Activated gamma-delta T cell treated with Interleukin-2 at 50 U/mL for 16 hours (primary cell): ENCODE results near the gene ATP10A.
"Not testable (repeated sequence)": the region's sequence is repeated elsewhere in the genome, so short reads cannot be mapped to it uniquely, and the experiment has no call there.

Experiments used
- DNase-seq: peaks from one replicate; pipeline ENCODE4 v3.0.0-alpha.2; 2020

Gene ATP10A

DNA sequence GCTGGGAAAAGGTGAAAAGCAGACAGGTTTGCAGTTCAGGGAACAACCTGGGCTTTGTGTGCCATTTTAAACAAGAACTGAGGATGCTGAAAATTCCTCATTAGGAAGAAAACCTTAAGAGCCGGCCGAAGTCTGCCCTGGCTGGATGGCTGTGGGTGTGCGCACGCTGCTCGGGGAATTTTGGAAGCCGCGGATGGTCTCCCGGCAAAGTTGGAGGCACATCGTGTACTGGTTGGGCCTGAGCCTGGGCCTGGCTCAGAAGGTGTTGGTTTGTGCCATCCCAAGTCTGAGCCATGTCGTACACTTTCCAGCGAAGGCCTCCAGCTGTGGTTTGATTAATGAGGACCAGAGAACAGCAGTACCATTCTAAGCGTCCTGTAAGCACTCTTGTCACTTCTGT, 188.2 kb downstream of the ATP10A start:
- DNase-seq: no peak

DNA sequence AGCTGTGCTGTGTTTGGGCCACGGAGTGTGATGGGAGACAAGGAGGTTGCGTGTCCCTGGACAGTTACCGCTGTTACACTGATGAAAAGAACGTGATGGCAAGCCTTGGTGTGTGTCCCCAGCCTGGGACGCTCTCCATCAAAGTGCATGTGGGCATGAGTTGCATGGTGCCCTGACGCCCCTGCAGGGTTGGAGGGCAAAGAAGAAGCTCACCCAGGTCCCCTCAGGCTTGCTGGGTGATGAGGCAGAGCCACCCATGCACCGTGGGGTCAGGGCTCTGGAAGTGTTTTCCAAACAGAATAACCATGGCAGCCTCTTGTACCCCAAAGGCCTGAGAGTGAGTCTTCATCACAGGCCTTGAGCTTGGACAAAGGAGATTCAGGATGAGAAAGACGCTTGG, 189.2 kb downstream of the ATP10A start:
- DNase-seq: no peak

DNA sequence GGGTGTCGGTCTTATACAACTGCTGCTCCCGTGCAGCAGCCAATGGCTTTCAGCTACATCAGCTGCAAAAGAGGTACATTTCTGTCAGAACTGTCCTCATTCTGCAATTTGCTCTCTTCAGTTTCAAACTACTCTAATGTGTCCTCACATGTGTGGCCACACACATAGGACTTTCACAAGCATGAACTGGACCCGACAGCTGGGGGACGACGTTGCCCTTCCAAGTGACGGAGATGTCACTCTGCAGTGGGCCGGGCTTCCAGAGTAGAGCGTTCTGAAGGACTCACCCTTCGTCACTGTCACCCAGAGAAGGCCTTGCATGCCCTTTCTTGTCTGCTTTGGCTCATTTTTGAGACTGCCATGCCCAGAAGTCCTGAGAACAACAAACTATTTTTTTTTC, 189.8 kb downstream of the ATP10A start:
- no peak for DNase-seq

DNA sequence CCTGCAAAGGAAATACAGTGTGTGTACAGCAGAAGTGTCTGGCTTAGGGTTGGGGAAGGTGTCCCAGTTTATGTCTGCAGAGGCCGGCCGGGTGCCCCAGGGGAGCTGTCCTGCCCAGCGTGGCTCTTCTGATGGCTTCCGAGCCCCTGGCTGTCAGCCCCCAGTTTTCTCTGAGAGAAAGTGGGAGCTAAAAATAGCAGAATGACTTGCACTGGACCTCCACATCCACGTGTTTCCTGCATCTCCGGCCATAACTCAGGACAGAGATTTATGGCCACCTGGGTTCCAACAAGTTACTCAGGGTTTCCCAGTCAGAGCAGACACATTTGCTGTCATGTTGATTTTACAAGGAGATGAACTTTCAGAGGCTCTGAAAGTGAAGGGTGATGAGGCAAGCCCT, 192.0 kb downstream of the ATP10A start:
- no peak for DNase-seq

DNA sequence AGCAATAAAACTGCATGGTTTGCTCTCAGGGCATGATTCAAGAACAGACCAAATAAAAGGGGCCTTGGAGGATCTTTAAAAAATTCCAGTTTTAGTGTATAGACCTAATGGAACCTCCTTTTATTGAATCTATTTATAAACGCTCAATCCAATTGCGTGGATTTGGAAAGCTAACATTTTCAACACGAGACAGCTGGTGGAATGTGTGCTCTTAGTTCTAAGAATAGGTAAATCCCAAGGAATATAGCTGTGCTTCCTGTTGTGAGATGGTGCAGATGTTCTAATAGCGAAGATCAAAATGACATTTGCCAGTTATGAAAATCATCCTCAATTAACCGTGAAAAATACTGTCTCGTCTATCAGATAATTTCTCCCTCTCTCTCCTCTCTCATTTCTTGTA, 192.5 kb downstream of the ATP10A start:
- no peak for DNase-seq

DNA sequence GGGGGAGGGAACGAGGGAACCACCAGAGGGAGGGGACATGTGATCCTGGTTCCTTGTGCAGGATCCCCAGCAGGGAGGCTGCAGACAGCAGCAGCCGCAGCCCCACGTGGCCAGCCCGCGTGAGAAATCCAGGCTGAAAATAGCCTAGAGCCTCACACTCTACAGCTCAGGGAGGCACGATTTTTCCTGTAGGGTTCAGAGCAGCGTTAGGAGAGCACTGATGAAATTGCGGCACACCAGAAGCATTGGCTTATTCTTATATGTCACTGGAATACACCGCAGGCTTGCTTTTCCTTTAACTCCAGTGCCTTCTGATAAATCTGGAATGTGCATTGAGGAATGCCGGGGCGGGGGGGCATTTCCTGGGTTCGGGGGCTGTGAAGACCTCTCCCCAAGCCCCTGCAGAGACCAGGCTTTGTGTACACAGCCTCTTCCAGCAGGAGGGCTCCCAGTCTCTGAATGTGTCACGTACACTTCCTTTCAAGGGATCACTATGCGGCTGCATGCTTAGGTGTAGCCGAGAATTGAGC, 193.0 kb downstream of the ATP10A start:
- no peak for DNase-seq

DNA sequence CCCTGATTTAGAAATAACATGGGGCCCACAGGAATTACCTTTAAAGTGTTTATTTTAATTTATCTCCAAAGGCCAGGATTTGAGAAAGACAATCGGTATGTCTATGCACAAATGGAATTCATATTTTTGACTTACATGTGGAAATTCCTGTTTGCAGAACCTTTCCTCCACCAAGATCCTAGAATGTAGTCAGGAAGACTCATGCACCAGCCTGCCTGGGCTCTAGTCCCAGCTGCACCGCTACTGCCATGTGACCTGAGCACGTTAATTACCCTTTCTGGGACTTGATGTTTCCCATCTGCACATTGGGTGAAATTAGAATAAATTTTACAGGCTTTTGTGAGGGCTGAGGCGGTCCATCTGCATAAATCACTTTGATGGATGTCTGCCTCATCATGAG, 194.2 kb downstream of the ATP10A start:
- DNase-seq: no peak

DNA sequence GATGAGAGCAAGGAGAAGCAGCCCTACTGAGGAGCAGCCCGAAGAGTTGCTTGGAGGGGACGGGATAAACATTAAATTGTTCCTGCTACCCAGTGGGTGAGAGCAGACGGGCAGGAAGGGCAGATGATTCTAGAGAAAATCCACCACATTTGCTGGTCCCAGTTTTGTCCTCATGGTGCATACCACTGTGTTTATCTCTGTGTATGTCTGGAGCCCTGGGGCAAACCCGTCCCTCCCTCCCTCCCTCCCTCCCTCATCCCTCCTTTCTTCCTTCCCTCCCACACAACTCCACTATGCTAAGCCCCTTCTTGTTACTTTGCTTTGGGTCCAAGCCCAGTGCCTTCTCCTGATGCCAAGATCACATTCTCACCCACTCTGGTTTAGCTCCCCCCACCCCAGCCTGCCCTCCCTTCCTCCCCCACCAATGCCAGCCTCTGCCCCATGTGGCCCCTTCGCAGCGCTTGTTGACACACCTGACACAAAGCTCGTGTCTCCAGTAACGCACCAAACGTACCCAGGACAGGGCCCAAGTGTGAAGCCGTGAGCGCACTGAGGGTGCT, 194.8 kb downstream of the ATP10A start:
- no peak for DNase-seq

DNA sequence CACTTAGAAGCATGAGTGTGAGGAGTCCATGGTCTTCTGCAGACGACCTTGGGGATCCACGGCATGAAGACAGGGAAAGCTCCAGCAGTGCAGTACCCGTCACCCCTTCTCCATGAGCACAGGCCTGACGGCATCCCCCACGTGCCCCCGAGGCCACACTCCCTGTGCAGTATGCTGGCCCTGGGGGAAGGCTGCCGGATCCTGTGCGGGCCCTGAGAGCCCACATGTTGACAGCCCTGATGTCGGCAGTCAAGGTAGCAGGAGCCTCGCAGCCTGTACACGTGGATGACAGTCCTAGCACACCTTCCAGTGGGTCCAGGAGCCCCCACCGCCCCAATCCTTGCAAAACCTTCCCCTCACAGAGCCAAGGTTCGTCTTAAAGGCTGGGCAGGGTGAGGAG, 195.3 kb downstream of the ATP10A start:
- DNase-seq: no peak

DNA sequence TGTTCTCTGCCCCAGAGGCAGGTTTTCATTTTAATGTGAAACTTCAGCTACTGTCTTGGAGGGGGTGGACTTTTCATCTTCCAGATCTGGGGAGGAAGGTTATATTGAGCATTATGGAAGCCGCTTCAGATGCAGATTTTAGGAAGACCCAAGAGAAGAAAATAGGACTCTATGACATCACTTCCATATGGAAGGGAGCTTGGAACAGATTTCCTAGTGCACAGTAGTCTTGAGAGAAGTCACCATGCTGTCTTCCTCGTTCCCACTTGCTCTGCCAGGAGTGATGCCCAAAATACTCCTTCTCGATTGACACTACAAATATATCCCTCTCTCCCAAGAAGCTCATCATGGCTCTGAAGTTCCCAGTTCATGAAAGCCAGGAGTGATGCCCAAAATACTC, 197.2 kb downstream of the ATP10A start:
- no peak for DNase-seq

DNA sequence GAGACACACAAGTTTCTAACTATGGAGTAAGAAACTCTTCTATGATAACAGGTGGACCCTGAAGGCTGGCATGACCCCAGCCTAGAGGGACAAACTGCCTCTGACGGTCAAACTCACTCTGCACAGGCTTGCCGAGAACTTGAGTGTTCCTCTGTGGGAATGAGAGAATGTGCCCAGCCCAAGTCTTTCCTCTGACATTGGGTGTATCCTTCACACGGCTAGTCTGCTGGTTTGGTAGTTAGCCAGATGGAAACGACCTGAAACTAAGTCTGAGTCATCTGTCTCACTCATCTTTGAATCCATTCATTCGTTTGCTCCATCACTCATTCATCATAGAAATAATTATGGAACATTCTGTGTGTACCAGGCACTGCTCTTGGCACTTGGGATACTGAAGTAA, 198.4 kb downstream of the ATP10A start:
- DNase-seq: no peak

DNA sequence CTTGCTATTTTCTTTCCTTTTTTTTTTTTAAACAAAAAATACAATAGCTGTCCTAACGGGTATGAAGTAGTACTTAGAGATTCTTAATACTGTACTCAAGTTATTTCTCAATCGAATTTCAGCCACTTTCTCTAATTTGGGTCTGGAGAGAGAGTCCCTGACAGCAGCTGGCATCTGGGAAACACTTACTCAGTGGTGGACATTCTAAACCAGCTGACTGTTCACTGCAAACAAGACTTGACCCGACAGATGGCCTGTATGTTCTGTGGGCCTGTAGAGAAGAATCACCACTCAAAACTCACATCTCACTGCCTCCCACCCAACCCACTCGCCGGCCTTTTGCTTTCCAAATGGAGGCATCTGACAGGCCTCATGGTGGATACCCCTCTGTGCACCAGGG, 199.6 kb downstream of the ATP10A start:
- no peak for DNase-seq

DNA sequence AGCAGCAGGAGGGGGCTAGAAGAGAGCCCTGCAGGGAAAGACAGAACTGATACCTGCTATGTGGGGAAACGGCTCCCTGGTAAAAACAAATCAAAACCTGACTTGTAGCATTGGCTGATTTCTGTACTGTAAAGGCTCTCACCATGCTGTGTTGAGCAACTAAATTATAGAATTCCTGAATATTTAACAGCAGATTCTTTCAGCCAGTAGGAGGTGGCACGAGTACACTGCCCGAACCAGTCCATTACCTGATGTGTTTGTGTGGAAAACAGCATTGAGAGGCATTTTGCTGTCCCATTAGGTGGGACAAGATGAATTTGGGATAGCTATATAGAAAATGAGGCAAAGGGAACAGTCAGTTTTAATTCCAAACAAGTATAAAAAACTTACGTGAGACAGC, 201.2 kb downstream of the ATP10A start:
- DNase-seq: no peak

DNA sequence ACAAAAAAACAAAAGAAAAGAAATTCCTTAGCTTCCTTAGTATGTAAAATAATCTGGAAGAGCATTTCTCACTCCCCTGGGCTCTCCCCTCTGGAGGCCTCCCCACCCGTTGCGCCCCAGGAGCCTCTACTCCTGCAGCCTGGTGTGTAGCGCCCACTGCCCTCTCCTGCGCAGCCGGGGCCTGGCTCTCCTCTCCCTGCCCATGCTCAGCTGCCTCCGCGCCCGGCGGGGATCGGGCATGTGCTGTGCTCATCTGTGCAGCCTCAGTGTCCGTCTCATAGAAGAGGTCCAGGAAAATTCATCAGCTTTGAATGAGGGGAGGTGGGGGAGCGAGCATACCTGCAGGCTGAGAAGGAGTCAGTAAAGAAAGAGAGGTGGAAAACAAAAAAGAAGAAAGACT, 203.9 kb downstream of the ATP10A start:
- DNase-seq: no peak

DNA sequence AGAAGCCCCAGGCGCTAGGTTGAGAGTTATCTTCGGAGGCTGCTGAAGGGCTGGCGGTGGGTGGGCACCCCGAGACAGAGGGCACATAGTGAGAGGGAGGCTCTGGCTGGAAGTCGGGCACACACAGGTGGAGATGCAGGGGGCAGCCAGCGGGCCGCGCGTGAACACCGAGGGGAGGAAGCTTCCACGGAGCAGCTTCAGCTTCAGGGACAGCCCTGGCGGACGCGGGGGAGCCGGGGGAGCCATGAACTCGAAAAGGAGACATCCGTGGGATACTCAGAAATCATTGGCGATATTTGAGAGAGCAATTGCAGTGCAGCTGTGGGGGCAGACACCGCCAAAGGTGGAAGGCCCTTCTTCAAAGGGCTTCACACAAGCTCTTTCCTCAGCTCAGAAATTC, 204.6 kb downstream of the ATP10A start:
- DNase-seq: no peak

DNA sequence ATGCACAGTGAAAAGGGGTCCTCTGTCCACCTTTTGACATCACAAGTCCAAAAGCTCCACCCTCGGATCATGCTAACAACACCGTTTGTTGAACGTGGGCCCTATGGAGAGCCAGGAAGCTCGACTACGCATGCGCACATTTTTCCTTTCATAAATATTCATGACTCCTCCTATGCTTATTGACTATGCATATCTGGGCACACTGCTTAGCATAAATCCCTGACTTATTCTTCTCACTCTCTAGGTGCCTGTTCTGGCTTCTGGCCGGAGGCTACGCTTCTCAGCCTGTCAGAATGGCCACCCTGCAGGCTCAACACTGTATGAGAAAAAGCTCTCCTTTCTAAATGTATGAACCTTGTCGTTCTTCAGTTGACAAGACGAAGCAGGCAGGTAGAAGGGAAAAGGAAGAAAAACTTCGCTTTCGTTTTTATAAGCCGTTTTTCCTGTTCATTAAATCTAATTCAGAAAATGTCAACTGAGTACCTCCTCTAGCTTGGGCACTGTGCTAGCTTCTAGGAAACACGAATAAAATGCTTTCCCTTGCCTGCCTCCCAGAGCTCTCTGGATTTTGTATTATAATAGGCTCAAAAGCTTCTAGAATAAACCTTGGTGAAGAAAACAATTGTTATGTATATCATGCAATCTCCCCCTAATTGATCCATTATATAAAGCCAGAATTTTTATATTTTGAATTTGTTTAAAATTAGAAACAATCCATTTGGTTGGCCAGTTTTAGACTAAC, 207.7 kb downstream of the ATP10A start:
- DNase-seq: no peak

DNA sequence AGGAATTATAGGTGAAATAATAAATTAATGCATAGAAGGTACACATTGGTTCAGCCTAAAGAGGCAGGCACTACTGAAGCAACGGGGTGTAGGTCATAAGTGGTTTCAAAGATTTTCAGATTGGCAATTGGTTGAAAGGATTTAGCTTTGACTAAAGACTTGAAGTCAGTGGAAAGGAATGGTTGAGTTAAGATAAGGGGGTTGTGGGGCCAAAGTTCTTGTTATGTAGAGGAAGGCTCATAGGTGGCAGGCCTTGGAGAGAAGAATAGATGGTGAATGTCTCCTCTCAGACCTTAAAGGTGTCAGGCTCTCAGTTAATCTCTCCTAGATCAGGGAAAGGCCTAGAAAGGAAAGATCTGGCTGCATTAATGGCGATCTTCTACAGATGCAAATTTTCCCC, 209.8 kb downstream of the ATP10A start:
- no peak for DNase-seq

DNA sequence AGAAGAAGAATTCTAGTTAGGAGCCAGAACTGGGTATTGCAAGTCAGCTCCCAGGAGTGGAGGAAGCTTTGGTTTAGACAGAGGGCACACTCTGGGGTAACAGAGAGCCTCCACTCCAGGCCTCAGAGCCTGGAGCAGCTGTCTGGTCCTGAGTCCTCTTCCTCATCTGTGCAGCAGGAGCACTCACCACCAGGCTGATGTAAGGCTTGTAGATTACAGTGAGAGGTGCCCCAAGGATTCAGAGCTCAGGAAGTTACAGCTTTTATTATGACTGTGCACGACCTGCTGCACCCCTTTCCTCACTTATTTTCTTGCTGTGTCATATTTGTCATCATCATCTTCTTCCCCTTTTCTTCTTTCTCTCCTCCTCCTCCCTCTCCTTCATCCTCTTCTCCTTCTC, 210.4 kb downstream of the ATP10A start:
- DNase-seq: no peak

DNA sequence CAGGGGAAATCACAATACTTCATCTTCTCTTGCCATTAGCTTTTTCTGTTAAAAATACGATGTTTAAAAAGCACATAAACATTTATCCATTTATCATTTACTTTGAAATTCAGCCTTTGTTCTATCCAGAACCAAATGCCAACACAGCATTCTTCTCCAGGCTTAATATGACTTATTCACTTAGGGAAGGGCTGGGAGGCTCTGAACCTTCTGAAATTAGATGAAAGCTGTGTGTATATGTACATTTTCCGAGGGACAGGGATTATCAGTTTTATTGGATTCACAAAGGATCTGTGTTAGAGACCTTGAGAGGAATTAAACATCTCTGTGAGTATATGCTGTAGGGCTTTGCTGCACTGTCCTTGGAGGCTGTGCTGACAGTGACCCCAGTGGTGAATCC, 213.7 kb downstream of the ATP10A start:
- DNase-seq: no peak

DNA sequence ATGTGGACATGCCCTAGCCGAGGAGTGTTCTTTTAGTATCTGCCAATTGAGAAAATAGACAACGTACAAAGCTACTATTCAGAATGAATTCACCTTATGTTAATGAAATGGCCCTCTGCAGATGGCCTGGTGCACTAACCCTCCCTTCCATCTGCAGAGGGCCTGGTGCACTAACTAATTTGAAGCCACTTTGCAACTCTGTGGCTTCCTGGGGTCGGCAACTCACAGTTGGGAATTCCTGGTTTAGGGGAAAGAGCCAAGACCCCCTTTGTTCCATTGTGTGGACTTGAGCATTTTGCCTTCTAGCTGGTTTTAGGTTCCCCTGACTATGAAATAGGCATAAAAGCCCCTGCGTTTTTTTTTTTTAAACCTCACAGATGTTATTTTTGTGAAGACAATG, 220.0 kb downstream of the ATP10A start:
- DNase-seq: no peak

DNA sequence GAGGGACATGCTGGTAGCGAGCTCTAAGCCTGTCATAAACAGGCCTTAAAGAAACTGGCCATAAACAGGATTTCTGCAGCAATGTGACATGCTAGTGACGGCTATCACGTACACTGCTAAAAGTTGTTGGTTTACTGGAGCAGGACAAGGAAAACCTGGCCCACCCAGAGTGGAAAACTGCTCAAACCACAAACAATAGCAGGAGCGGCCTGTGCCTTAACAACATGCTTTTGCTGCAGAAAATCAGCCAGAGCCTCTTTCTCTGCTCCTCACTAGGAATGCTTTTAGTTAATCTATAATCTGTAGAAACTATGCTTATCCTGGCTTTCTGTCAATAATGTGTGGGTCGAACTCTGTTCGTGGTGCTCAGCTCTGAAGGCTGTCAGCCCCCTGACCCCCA, 221.4 kb downstream of the ATP10A start:
- DNase-seq: no peak

DNA sequence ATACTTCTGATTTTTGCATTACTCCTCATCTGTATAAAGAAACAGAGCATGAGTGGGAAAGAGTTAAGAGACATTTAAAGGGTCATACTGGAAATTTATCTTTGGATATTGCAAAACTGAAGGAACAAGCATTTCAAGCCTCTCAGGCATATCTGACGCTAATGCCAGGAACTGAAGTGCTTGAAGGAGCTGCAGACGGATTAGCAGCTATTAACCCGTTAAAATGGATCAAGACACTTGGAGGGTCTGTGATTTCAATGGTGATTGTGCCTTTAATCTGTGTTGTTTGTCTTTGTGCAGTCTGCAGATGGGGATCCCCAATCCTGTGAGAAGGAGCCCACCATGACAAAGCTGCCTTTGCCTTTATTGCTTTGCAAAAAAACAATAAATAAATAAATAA, 221.8 kb downstream of the ATP10A start:
- DNase-seq: no peak

DNA sequence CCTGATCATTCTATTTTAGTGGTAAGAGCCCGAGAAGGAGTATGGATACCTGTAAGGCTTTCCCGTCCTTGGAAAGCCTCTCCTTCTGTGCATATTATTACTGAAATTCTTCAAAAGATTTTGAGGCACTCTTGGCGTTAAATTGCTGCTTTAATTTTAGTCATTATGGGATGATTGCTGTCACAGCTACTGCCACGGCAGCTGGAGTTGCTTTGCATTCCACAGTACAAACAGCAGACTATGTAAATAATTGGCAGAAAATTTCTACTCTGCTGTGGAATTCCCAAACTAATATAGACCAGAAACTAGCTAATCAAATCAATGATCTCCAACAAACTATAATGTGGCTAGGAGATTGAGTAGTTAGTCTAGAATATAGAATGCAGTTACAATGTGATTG, 222.2 kb downstream of the ATP10A start:
- not testable (repeated sequence) for DNase-seq

DNA sequence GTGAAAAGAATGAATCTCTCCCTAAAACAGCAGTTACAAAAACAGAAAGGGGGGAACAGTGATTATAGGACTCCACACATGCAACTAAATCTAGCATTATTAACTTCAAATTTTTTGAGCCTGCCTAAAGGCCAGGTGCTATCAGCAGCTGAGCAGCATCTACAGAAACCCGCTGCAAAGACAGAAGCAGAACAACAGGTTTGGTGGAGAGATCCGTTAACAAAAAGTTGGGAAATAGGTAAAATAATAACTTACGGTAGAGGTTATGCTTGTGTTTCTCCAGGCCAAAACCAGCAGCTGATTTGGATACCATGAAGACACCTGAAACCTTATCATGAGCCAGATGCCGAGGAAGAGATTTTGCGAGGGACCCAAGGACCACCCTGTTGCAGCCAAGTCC, 222.7 kb downstream of the ATP10A start:
- no peak for DNase-seq

DNA sequence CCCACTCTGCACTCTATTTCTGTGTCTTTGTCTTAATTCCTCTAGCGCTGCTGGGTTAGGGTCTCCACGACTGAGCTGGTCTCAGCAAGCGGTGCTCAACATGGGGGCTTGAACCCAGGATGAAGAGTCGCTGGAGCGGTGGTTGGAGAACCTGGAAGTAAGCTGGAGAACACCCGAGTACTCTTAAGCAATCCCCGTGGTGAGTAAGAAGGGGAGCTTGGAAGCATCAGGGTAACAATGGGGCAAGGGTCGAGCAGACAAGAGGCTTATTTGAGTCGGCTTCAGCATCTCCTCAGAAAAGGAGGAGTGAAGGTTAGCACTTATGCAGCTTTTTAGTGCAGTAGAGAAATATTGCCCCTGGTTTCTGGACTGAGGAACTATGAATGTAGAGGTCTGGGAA, 226.6 kb downstream of the ATP10A start:
- DNase-seq: not testable (repeated sequence)
